Panc1 (cell line): Measurements from ENCODE around the gene XIST. TPM values are rescaled to one million over a fixed set of nuclear protein-coding genes. Genes with fewer than 3 reads are reported as not detected.
"Not testable (repeated sequence)": the region's sequence is repeated elsewhere in the genome, so short reads cannot be mapped to it uniquely, and the experiment has no call there.

Experiments used
- ATAC-seq: fragments of 200-7000 bp; cut with Tn5 transposase; 2 replicates; pipeline ENCODE4 v1.9.1; 2020; ENCODE audit warnings: mild to moderate bottlenecking, moderate library complexity
- Bru-seq: library from RNA; stranded (reverse); fragments of 400-500 nt; gene quantifications from one replicate; lab custom pipeline; 2021; lab: Mats Ljungman, UMichigan
- BruChase-seq, 2 experiments: library from RNA; stranded (reverse); fragments of 400-500 nt; gene quantifications; one replicate each; lab custom pipeline; 2021; lab: Mats Ljungman, UMichigan
- BruUV-seq: library from RNA; stranded (reverse); fragments of 400-500 nt; replicated peaks from 2 replicates; lab custom pipeline; 2021; lab: Mats Ljungman, UMichigan
- CTCF ChIA-PET: fragments of 300-600 bp; sonication (Branson Sonifier 250); formaldehyde crosslinking; loops from one replicate; lab custom pipeline; 2022; ENCODE audit warnings: antibody characterized with exemption; lab: Charles Lee
- POLR2A ChIA-PET: fragments of 300-600 bp; sonication (Branson Sonifier 250); formaldehyde crosslinking; loops from one replicate; lab custom pipeline; 2022; ENCODE audit warnings: antibody characterized with exemption; lab: Charles Lee
- DNase-seq: peaks from one replicate; pipeline ENCODE4 v3.0.0-alpha.2; 2010; ENCODE audit warnings: low read depth, low spot score
- H3K27ac ChIP-seq: 2 replicates; pipeline ENCODE4 v1.5.1; 2011; ENCODE audit warnings: mild to moderate bottlenecking, low read length, inconsistent platforms
- H3K27me3 ChIP-seq: fragments of 200-500 bp; sonication (Bioruptor generic); 2 replicates; pipeline ENCODE4 v1.6.0; 2014; ENCODE audit warnings: low read length, inconsistent platforms; ENCODE audit not compliant: control insufficient read depth, insufficient read depth
- H3K36me3 ChIP-seq: fragments of 200-500 bp; sonication (Bioruptor generic); 2 replicates; pipeline ENCODE4 v1.5.1; 2014; ENCODE audit warnings: inconsistent platforms, mild to moderate bottlenecking, low read length, moderate library complexity; ENCODE audit not compliant: control insufficient read depth, insufficient read depth
- H3K4me1 ChIP-seq: 2 replicates; pipeline ENCODE4 v1.5.1; 2011; ENCODE audit warnings: inconsistent platforms, mild to moderate bottlenecking, low read length, moderate library complexity; ENCODE audit not compliant: control insufficient read depth, insufficient read depth
- H3K4me3 ChIP-seq, 2 experiments: 2 replicates each; pipeline ENCODE4 v1.5.1; 2011 to 2012; ENCODE audit warnings: low read depth in 2 of 2, low read length in 2 of 2, mild to moderate bottlenecking in 2 of 2, inconsistent platforms in 1 of 2, moderate library complexity in 1 of 2
- H3K9me3 ChIP-seq: fragments of 200-500 bp; sonication (Bioruptor generic); 2 replicates; pipeline ENCODE4 v1.5.1; 2014; ENCODE audit warnings: low read depth, mild to moderate bottlenecking, inconsistent platforms, low read length, moderate library complexity; ENCODE audit not compliant: control insufficient read depth, insufficient read depth
- POLR2AphosphoS5 ChIP-seq: IDR thresholded peaks from 2 replicates; pipeline ENCODE4 v1.6.1; 2012; ENCODE audit warnings: mild to moderate bottlenecking, low read depth, low read length, moderate library complexity
- SIN3A ChIP-seq: IDR thresholded peaks from 2 replicates; pipeline ENCODE4 v1.6.1; 2012; ENCODE audit warnings: low read depth, mild to moderate bottlenecking, low read length, moderate library complexity, borderline replicate concordance; ENCODE audit not compliant: insufficient read depth
- TCF7L2 ChIP-seq: IDR thresholded peaks from 2 replicates; pipeline ENCODE4 v1.6.1; 2011; ENCODE audit warnings: mild to moderate bottlenecking, low read depth, low read length, inconsistent platforms
- in situ Hi-C: cut with HindIII; loops from 2 replicates; pipeline ENCODE4 v1.10.0; 2016; ENCODE audit warnings: low sequenced_read_pairs, low pct_unique_long_range_greater_than_20kb
- intact Hi-C: fragments of 100-400 bp; cut with micrococcal nuclease; formaldehyde crosslinking; loops from one replicate; pipeline ENCODE4 v1.10.0; 2022; ENCODE audit not compliant: unreplicated experiment
- long read RNA-seq: library from polyadenylated mRNA; unstranded; transcript quantifications from one replicate; pipeline ENCODE4 v2.0.0, GENCODE V29; 2021; ENCODE audit not compliant: unreplicated experiment
- polyA plus RNA-seq: library from polyadenylated mRNA; unstranded; fragments of >200 nt; gene quantifications from one replicate; pipeline ENCODE4 v1.2.1, GENCODE V29; 2012; ENCODE audit warnings: missing spikeins; ENCODE audit not compliant: insufficient read length
- total RNA-seq: library from RNA; stranded (reverse); gene quantifications from one replicate; pipeline ENCODE4 v1.2.1, GENCODE V29; 2021; ENCODE audit not compliant: unreplicated experiment
- TF ChIP-seq, protein P1 (sequence below), 2 experiments: IDR thresholded peaks; 2 replicates each; pipeline ENCODE4 v1.6.1; 2011 to 2012; ENCODE audit warnings: low read depth in 2 of 2, control low read depth in 1 of 2, low read length in 1 of 2, mild to moderate bottlenecking in 1 of 2, moderate library complexity in 1 of 2; ENCODE audit not compliant: insufficient read depth in 1 of 2
- TF ChIP-seq, protein P2 (sequence below): fragments of 450-650 bp; IDR thresholded peaks from 2 replicates; pipeline ENCODE4 v1.5.1; 2017; ENCODE audit warnings: mild to moderate bottlenecking

XIST gene
- total RNA-seq, result 0.64 TPM
- polyA plus RNA-seq, result not detected
- percentile 17 among the genes with signal in this experiment for Bru-seq, nascent RNA
- percentile 29 among the genes with signal in this experiment for BruChase-seq, experiment 1, labeled RNA remaining after a 2-hour chase
- BruChase-seq, experiment 2, labeled RNA remaining after a 6-hour chase, result percentile 43 among the genes with signal in this experiment
- long read RNA-seq, result 0 reads

DNA sequence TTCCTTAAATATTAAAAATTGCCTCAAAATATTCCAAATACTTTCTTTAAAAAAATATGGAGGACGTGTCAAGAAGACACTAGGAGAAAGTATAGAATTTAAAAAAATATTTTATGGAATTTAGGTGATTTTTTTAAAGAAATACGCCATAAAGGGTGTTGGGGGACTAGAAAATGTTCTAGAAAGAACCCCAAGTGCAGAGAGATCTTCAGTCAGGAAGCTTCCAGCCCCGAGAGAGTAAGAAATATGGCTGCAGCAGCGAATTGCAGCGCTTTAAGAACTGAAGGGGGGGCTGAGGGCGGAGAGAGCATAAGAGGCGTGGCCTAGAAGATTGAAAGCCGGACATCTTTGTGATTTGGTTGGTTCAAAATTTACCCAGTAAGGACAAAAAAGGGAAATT lies at the start of gene XIST:
Gene XIST, minus strand, starts transcription at position 248 of the 400 bp plus-strand sequence.
- DNase-seq, result no peak
- intact Hi-C loops, result no loop called here
- Histone ChIP-seq H3K4me3 (peak within 1 kb of the TSS in 1 of 2 experiments; percentile 27; a peak in 1 of 4 replicates), H3K36me3 (no peaks in the 10 kb centered on the region), H3K27me3 (no peaks in the 10 kb centered on the region), H3K27ac (no peak within 1 kb of the TSS), H3K4me1 (no peaks in the 10 kb centered on the region; the same call in 1 of the 2 replicates), H3K9me3 (no peaks in the 10 kb centered on the region)
- POLR2A ChIA-PET, result no interaction called here
- in situ Hi-C loops, result no loop called here
- TF ChIP-seq SIN3A (no peak), TCF7L2 (no peak), POLR2AphosphoS5 (no peak)
- TF ChIP-seq, protein P1, sequence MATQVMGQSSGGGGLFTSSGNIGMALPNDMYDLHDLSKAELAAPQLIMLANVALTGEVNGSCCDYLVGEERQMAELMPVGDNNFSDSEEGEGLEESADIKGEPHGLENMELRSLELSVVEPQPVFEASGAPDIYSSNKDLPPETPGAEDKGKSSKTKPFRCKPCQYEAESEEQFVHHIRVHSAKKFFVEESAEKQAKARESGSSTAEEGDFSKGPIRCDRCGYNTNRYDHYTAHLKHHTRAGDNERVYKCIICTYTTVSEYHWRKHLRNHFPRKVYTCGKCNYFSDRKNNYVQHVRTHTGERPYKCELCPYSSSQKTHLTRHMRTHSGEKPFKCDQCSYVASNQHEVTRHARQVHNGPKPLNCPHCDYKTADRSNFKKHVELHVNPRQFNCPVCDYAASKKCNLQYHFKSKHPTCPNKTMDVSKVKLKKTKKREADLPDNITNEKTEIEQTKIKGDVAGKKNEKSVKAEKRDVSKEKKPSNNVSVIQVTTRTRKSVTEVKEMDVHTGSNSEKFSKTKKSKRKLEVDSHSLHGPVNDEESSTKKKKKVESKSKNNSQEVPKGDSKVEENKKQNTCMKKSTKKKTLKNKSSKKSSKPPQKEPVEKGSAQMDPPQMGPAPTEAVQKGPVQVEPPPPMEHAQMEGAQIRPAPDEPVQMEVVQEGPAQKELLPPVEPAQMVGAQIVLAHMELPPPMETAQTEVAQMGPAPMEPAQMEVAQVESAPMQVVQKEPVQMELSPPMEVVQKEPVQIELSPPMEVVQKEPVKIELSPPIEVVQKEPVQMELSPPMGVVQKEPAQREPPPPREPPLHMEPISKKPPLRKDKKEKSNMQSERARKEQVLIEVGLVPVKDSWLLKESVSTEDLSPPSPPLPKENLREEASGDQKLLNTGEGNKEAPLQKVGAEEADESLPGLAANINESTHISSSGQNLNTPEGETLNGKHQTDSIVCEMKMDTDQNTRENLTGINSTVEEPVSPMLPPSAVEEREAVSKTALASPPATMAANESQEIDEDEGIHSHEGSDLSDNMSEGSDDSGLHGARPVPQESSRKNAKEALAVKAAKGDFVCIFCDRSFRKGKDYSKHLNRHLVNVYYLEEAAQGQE (IDR thresholded peaks at IDR 0.05; ENCODE audit: insufficient read depth in 1 of 2, low read depth in 2 of 2, low read length in 1 of 2), result no peak
- TF ChIP-seq, protein P2, sequence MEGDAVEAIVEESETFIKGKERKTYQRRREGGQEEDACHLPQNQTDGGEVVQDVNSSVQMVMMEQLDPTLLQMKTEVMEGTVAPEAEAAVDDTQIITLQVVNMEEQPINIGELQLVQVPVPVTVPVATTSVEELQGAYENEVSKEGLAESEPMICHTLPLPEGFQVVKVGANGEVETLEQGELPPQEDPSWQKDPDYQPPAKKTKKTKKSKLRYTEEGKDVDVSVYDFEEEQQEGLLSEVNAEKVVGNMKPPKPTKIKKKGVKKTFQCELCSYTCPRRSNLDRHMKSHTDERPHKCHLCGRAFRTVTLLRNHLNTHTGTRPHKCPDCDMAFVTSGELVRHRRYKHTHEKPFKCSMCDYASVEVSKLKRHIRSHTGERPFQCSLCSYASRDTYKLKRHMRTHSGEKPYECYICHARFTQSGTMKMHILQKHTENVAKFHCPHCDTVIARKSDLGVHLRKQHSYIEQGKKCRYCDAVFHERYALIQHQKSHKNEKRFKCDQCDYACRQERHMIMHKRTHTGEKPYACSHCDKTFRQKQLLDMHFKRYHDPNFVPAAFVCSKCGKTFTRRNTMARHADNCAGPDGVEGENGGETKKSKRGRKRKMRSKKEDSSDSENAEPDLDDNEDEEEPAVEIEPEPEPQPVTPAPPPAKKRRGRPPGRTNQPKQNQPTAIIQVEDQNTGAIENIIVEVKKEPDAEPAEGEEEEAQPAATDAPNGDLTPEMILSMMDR, result no peak
- BruUV-seq, result no TSS peak
- no peak for ATAC-seq
- CTCF ChIA-PET, result no interaction called here

DNA sequence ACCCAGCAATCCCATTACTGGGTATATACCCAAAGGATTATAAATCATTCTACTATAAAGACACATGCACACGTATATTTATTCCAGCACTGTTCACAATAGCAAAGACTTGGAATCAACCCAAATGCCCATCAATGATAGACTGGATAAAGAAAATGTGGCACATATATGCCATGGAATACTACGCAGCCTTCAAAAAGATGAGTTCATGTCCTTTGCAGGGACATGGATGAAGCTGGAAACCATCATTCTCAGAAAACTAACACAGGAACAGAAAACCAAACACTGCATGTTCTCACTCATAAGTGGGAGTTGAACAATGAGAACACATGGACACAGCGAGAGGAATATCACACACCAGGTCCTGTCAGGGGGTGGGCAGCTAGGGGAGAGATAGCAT lies 45.8 kb upstream of the XIST start:
- DNase-seq, H3K4me1 ChIP-seq, BruUV-seq, ATAC-seq, intact Hi-C loops, H3K4me3 ChIP-seq, H3K9me3 ChIP-seq, H3K27me3 ChIP-seq, H3K27ac ChIP-seq, H3K36me3 ChIP-seq, in situ Hi-C loops, POLR2A ChIA-PET: not testable (repeated sequence)
- CTCF ChIA-PET, result interaction anchor here (0.6 kb wide), 1 partner anchor 9 kb away, joined by 4 read pairs; no protein-coding TSS in a partner anchor

DNA sequence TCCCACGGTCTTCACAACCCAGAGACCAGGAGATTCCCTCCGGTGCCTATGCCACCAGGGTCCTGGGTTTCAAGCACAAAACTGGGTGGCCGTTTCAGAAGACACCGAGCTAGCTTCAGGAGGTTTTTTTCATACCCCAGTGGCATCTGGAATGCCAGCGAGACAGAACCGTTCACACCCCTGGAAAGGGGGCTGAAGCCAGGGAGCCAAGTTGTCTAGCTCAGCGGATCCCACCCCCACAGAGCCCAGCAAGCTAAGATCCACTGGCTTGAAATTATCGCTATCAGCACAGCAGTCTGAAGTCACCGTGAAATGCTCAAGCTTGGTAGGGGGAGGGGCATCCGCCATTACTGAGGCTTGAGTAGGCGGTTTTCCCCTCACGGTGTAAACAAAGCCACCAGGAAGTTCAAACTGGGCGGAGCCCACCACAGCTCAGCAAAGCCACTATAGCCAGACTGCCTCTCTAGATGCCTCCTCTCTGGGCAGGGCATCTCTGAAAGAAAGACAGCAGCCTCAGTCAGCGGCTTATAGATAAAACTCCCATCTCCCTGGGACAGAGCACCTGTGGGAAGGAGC lies 40.1 kb upstream of the XIST start:
- H3K9me3 ChIP-seq, H3K4me3 ChIP-seq, H3K27ac ChIP-seq, H3K36me3 ChIP-seq, BruUV-seq, CTCF ChIA-PET, in situ Hi-C loops, intact Hi-C loops, H3K4me1 ChIP-seq, POLR2A ChIA-PET, DNase-seq, ATAC-seq, H3K27me3 ChIP-seq: not testable (repeated sequence)

DNA sequence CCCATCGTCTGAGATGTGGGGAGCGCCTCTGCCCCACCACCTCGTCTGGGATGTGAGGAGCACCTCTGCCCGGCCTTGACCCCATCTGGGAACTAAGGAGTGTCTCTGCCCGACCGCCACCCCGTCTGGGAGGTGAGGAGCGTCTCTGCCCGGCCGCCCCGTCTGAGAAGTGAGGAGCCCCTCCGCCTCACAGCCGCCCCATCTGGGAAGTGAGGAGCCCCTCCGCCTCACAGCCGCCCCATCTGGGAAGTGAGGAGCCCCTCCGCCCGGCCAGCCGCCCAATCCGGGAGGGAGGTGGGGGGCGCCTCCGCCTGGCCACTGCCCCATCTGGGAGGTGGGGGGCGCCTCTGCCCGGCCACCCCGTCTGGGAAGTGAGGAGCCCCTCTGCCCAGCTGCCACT lies 29.7 kb upstream of the XIST start:
- in situ Hi-C loops, POLR2A ChIA-PET, ATAC-seq, DNase-seq, H3K4me1 ChIP-seq, H3K27me3 ChIP-seq, H3K36me3 ChIP-seq, H3K4me3 ChIP-seq, H3K27ac ChIP-seq, intact Hi-C loops, H3K9me3 ChIP-seq, BruUV-seq: not testable (repeated sequence)
- CTCF ChIA-PET, result interaction anchor here (0.7 kb wide), 1 partner anchor 430 kb away, joined by 3 read pairs; no protein-coding TSS in a partner anchor
